Panc1 (cell line): Measurements from ENCODE around the gene ZNF888. TPM values are rescaled to one million over a fixed set of nuclear protein-coding genes. Genes with fewer than 3 reads are reported as not detected.
"Not testable (repeated sequence)": the region's sequence is repeated elsewhere in the genome, so short reads cannot be mapped to it uniquely, and the experiment has no call there.

Source experiments
- ATAC-seq: fragments of 200-7000 bp; cut with Tn5 transposase; 2 replicates; pipeline ENCODE4 v1.9.1; 2020; ENCODE audit warnings: mild to moderate bottlenecking, moderate library complexity
- BruUV-seq: library from RNA; stranded (reverse); fragments of 400-500 nt; replicated peaks from 2 replicates; lab custom pipeline; 2021; lab: Mats Ljungman, UMichigan
- CTCF ChIA-PET: fragments of 300-600 bp; sonication (Branson Sonifier 250); formaldehyde crosslinking; loops from one replicate; lab custom pipeline; 2022; ENCODE audit warnings: antibody characterized with exemption; lab: Charles Lee
- POLR2A ChIA-PET: fragments of 300-600 bp; sonication (Branson Sonifier 250); formaldehyde crosslinking; loops from one replicate; lab custom pipeline; 2022; ENCODE audit warnings: antibody characterized with exemption; lab: Charles Lee
- DNase-seq: peaks from one replicate; pipeline ENCODE4 v3.0.0-alpha.2; 2010; ENCODE audit warnings: low read depth, low spot score
- H3K27ac ChIP-seq: 2 replicates; pipeline ENCODE4 v1.5.1; 2011; ENCODE audit warnings: mild to moderate bottlenecking, low read length, inconsistent platforms
- H3K27me3 ChIP-seq: fragments of 200-500 bp; sonication (Bioruptor generic); 2 replicates; pipeline ENCODE4 v1.6.0; 2014; ENCODE audit warnings: low read length, inconsistent platforms; ENCODE audit not compliant: control insufficient read depth, insufficient read depth
- H3K36me3 ChIP-seq: fragments of 200-500 bp; sonication (Bioruptor generic); 2 replicates; pipeline ENCODE4 v1.5.1; 2014; ENCODE audit warnings: inconsistent platforms, mild to moderate bottlenecking, low read length, moderate library complexity; ENCODE audit not compliant: control insufficient read depth, insufficient read depth
- H3K4me1 ChIP-seq: 2 replicates; pipeline ENCODE4 v1.5.1; 2011; ENCODE audit warnings: inconsistent platforms, mild to moderate bottlenecking, low read length, moderate library complexity; ENCODE audit not compliant: control insufficient read depth, insufficient read depth
- H3K4me3 ChIP-seq, 2 experiments: 2 replicates each; pipeline ENCODE4 v1.5.1; 2011 to 2012; ENCODE audit warnings: low read depth in 2 of 2, low read length in 2 of 2, mild to moderate bottlenecking in 2 of 2, inconsistent platforms in 1 of 2, moderate library complexity in 1 of 2
- H3K9me3 ChIP-seq: fragments of 200-500 bp; sonication (Bioruptor generic); 2 replicates; pipeline ENCODE4 v1.5.1; 2014; ENCODE audit warnings: low read depth, mild to moderate bottlenecking, inconsistent platforms, low read length, moderate library complexity; ENCODE audit not compliant: control insufficient read depth, insufficient read depth
- CTCF ChIP-seq: fragments of 450-650 bp; IDR thresholded peaks from 2 replicates; pipeline ENCODE4 v1.5.1; 2017; ENCODE audit warnings: mild to moderate bottlenecking
- POLR2AphosphoS5 ChIP-seq: IDR thresholded peaks from 2 replicates; pipeline ENCODE4 v1.6.1; 2012; ENCODE audit warnings: mild to moderate bottlenecking, low read depth, low read length, moderate library complexity
- REST ChIP-seq, 2 experiments: IDR thresholded peaks; 2 replicates each; pipeline ENCODE4 v1.6.1; 2011 to 2012; ENCODE audit warnings: low read depth in 2 of 2, control low read depth in 1 of 2, low read length in 1 of 2, mild to moderate bottlenecking in 1 of 2, moderate library complexity in 1 of 2; ENCODE audit not compliant: insufficient read depth in 1 of 2
- SIN3A ChIP-seq: IDR thresholded peaks from 2 replicates; pipeline ENCODE4 v1.6.1; 2012; ENCODE audit warnings: low read depth, mild to moderate bottlenecking, low read length, moderate library complexity, borderline replicate concordance; ENCODE audit not compliant: insufficient read depth
- TCF7L2 ChIP-seq: IDR thresholded peaks from 2 replicates; pipeline ENCODE4 v1.6.1; 2011; ENCODE audit warnings: mild to moderate bottlenecking, low read depth, low read length, inconsistent platforms
- in situ Hi-C: cut with HindIII; loops from 2 replicates; pipeline ENCODE4 v1.10.0; 2016; ENCODE audit warnings: low sequenced_read_pairs, low pct_unique_long_range_greater_than_20kb
- intact Hi-C: fragments of 100-400 bp; cut with micrococcal nuclease; formaldehyde crosslinking; loops from one replicate; pipeline ENCODE4 v1.10.0; 2022; ENCODE audit not compliant: unreplicated experiment
- total RNA-seq: library from RNA; stranded (reverse); gene quantifications from one replicate; pipeline ENCODE4 v1.2.1, GENCODE V29; 2021; ENCODE audit not compliant: unreplicated experiment

The ZNF888 gene
- total RNA-seq, 1 experiment from 2014 or later: 7.4 TPM

- H3K9me3 ChIP-seq, H3K27me3 ChIP-seq, intact Hi-C loops, H3K36me3 ChIP-seq, ATAC-seq, H3K4me1 ChIP-seq, H3K27ac ChIP-seq, CTCF ChIA-PET, H3K4me3 ChIP-seq, DNase-seq, BruUV-seq, in situ Hi-C loops: not testable (repeated sequence)
- POLR2A ChIA-PET: interaction anchor here (0.6 kb wide), 1 partner anchor 372 kb away, joined by 8 read pairs; no protein-coding TSS in a partner anchor
Measured at GRCh38 chr19:52898596-52898995, 24.6 kb downstream of the ZNF888 start.

GRCh38 chr19:52898101-52898500, 25.1 kb downstream of the ZNF888 start:
- TSS peak; percentile 85 for BruUV-seq
- CTCF ChIA-PET: no interaction called here
- no peaks in the 10 kb centered on the region; the same call in 1 of the 2 replicates for H3K36me3 ChIP-seq
- H3K27ac ChIP-seq: peak overlapping the region; percentile 74
- ATAC-seq (no peak), DNase-seq (no peak)
- TF ChIP-seq CTCF (no peak), SIN3A (no peak), TCF7L2 (no peak), POLR2AphosphoS5 (no peak), REST (IDR thresholded peaks at IDR 0.05; ENCODE audit: insufficient read depth in 1 of 2, low read depth in 2 of 2, low read length in 1 of 2) (no peak)
- intact Hi-C loops: no loop called here
- H3K27me3 ChIP-seq: no peaks in the 10 kb centered on the region
- in situ Hi-C loops: no loop called here
- POLR2A ChIA-PET: interaction anchor here (0.6 kb wide), 1 partner anchor 371 kb away, joined by 8 read pairs; no protein-coding TSS in a partner anchor
- peaks cover 4% of the 10 kb centered on the region; the same call in 1 of the 2 replicates for H3K4me1 ChIP-seq
- no peaks in the 10 kb centered on the region for H3K9me3 ChIP-seq
- H3K4me3 ChIP-seq: peak overlapping the region; percentile 73 to 87; a peak in 3 of 4 replicates

- H3K4me1 ChIP-seq: peaks cover 4% of the 10 kb centered on the region; the same call in 1 of the 2 replicates
- in situ Hi-C loops: no loop called here
- peak within 1 kb of the TSS; percentile 73 to 87 for H3K4me3 ChIP-seq
- H3K9me3 ChIP-seq: no peaks in the 10 kb centered on the region
- BruUV-seq: TSS peak; percentile 81
- DNase-seq (peak; percentile 62), ATAC-seq (peak; percentile 99)
- no peak for TF ChIP-seq CTCF
- TF ChIP-seq POLR2AphosphoS5: peak; percentile 83
- intact Hi-C loops: no loop called here
- no peaks in the 10 kb centered on the region for H3K27me3 ChIP-seq
- CTCF ChIA-PET: no interaction called here
- H3K27ac ChIP-seq: peak within 1 kb of the TSS; percentile 89
- POLR2A ChIA-PET: no interaction called here
- no peaks in the 10 kb centered on the region; the same call in 1 of the 2 replicates for H3K36me3 ChIP-seq
Measured at GRCh38 chr19:52897138-52897935, 25.9 kb downstream of the ZNF888 start, which contains the start of gene ZNF320. TSS of gene ZNF320 (minus strand) at chr19:52897635. CDS start at chr19:52890255, 7,380 bp downstream.
